GM23338 (cell line): ENCODE results near the gene KLHL1. TPM values are rescaled to one million over a fixed set of nuclear protein-coding genes. Genes with fewer than 3 reads are reported as not detected.

Experiments
- ATAC-seq: fragments of 200-7000 bp; cut with Tn5 transposase; 3 replicates; pipeline ENCODE4 v1.9.1; 2020
- DNase-seq: peaks from one replicate; pipeline ENCODE4 v3.0.0-alpha.2; 2015; ENCODE audit warnings: low spot score
- H2AFZ ChIP-seq: fragments of 200-600 bp; sonication (generic); 2 replicates; pipeline ENCODE4 v1.8.0; 2016; ENCODE audit warnings: antibody characterized with exemption, mild to moderate bottlenecking, moderate library complexity
- H3F3A ChIP-seq: fragments of 200-600 bp; sonication (generic); replicated peaks from 2 replicates; pipeline ENCODE4 v1.8.0; 2017; ENCODE audit warnings: antibody characterized with exemption, mixed run types, low read depth
- H3K27ac ChIP-seq: fragments of 200-600 bp; sonication (generic); 2 replicates; pipeline ENCODE4 v1.6.1; 2016; ENCODE audit warnings: low read depth
- H3K27me3 ChIP-seq: fragments of 200-600 bp; sonication (generic); 2 replicates; pipeline ENCODE4 v1.8.0; 2016; ENCODE audit warnings: mild to moderate bottlenecking, mixed run types, moderate library complexity; ENCODE audit not compliant: insufficient read depth
- H3K36me3 ChIP-seq: fragments of 200-600 bp; sonication (generic); 2 replicates; pipeline ENCODE4 v1.8.0; 2016; ENCODE audit warnings: mild to moderate bottlenecking; ENCODE audit not compliant: insufficient read depth
- H3K4me1 ChIP-seq: fragments of 200-600 bp; sonication (generic); 2 replicates; pipeline ENCODE4 v1.8.0; 2016; ENCODE audit warnings: mild to moderate bottlenecking, moderate library complexity; ENCODE audit not compliant: insufficient read depth
- H3K4me2 ChIP-seq: fragments of 200-600 bp; sonication (generic); 2 replicates; pipeline ENCODE4 v1.7.1; 2017; ENCODE audit warnings: mixed run types
- H3K4me3 ChIP-seq: fragments of 200-600 bp; sonication (generic); 2 replicates; pipeline ENCODE4 v1.6.1; 2016; ENCODE audit warnings: mixed run types
- H3K79me2 ChIP-seq: fragments of 200-600 bp; sonication (generic); replicated peaks from 2 replicates; pipeline ENCODE4 v1.8.0; 2017; ENCODE audit warnings: mild to moderate bottlenecking; ENCODE audit not compliant: insufficient read depth
- H3K9me2 ChIP-seq: fragments of 200-600 bp; sonication (generic); 2 replicates; pipeline ENCODE4 v1.8.0; 2017; ENCODE audit not compliant: insufficient read depth
- H4K20me1 ChIP-seq: fragments of 200-600 bp; sonication (generic); replicated peaks from 2 replicates; pipeline ENCODE4 v1.8.0; 2017; ENCODE audit warnings: mild to moderate bottlenecking; ENCODE audit not compliant: insufficient read depth
- H3K27ac Mint-ChIP-seq: 2 replicates; pipeline ENCODE4 v1.8.0; 2020; ENCODE audit warnings: inconsistent platforms, mild to moderate bottlenecking, moderate library complexity, mixed read lengths
- H3K27me3 Mint-ChIP-seq: 3 replicates; pipeline ENCODE4 v1.8.0; 2022; ENCODE audit warnings: low read depth, mild to moderate bottlenecking, moderate library complexity, mixed read lengths, inconsistent platforms; ENCODE audit not compliant: insufficient read depth, poor library complexity
- H3K36me3 Mint-ChIP-seq: 3 replicates; pipeline ENCODE4 v1.8.0; 2021; ENCODE audit warnings: low read depth, mild to moderate bottlenecking, inconsistent platforms, moderate library complexity, mixed read lengths
- H3K4me1 Mint-ChIP-seq: 3 replicates; pipeline ENCODE4 v1.8.0; 2020; ENCODE audit warnings: mild to moderate bottlenecking, inconsistent platforms, mixed read lengths
- H3K4me3 Mint-ChIP-seq: 3 replicates; pipeline ENCODE4 v1.8.0; 2021; ENCODE audit warnings: moderate library complexity, mild to moderate bottlenecking, inconsistent platforms, mixed read lengths
- H3K9me3 Mint-ChIP-seq: 3 replicates; pipeline ENCODE4 v1.8.0; 2020; ENCODE audit warnings: moderate library complexity, mild to moderate bottlenecking, inconsistent platforms, mixed read lengths
- CTCF ChIP-seq, 2 experiments: fragments of 200-600 bp in 1 of 2; sonication (generic) in 1 of 2; conservative IDR thresholded peaks; 2 replicates each; pipeline versions ENCODE4 v1.5.1 to v1.6.1; 2016 to 2017; ENCODE audit warnings: antibody characterized with exemption in 2 of 2, low read depth in 2 of 2, mild to moderate bottlenecking in 2 of 2, moderate library complexity in 1 of 2
- EZH2 ChIP-seq: fragments of 200-600 bp; sonication (generic); IDR thresholded peaks from one replicate; pipeline ENCODE4 v1.8.0; 2017; ENCODE audit warnings: antibody characterized with exemption, mild to moderate bottlenecking, low read depth; ENCODE audit not compliant: unreplicated experiment
- EZH2phosphoT487 ChIP-seq: fragments of 200-600 bp; sonication (generic); IDR thresholded peaks from one replicate; pipeline ENCODE4 v1.8.1; 2018; ENCODE audit warnings: antibody characterized with exemption; ENCODE audit not compliant: unreplicated experiment
- JUNB ChIP-seq: IDR thresholded peaks from one replicate; pipeline ENCODE4 v1.6.1; 2016; ENCODE audit warnings: antibody characterized with exemption; ENCODE audit not compliant: unreplicated experiment
- NANOG ChIP-seq: IDR thresholded peaks from 2 replicates; pipeline ENCODE4 v1.6.1; 2016; ENCODE audit warnings: antibody characterized with exemption, borderline replicate concordance
- POLR2AphosphoS5 ChIP-seq: IDR thresholded peaks from 2 replicates; pipeline ENCODE4 v1.6.1; 2016; ENCODE audit warnings: antibody characterized with exemption, low read depth
- STAT1 ChIP-seq: IDR thresholded peaks from one replicate; pipeline ENCODE4 v1.6.1; 2016; ENCODE audit warnings: antibody characterized with exemption; ENCODE audit not compliant: unreplicated experiment
- ZNF114 ChIP-seq: fragments of 250-450 bp; sonication (Bioruptor Pico); IDR thresholded peaks from 2 replicates; pipeline ENCODE4 v1.5.0; 2020; ENCODE audit warnings: mild to moderate bottlenecking, moderate library complexity
- polyA plus RNA-seq: library from polyadenylated mRNA; unstranded; fragments of >200 nt; fragmentation: Nextera tagmentation; extraction: Ambion mirVana; gene quantifications from 2 replicates; pipeline ENCODE4 v1.2.1, GENCODE V29; 2016
- total RNA-seq: library from RNA; depleted of rRNA; stranded (reverse); fragments of >200 nt; shearing (Covaris generic); gene quantifications from 2 replicates; pipeline ENCODE4 v1.2.3, GENCODE V29; 2014

The KLHL1 gene
- total and polyA plus RNA-seq, 2 experiments from 2014 or later = not detected

GRCh38 chr13:69872321-69873047 lies 235.8 kb downstream of the KLHL1 start:
- no peaks in the 10 kb centered on the region for H3K36me3 Mint-ChIP-seq
- Histone ChIP-seq H3K4me3 (no peak overlapping the region), H2AFZ (peak overlapping the region; percentile 7; the same call in 1 of the 2 replicates), H3K4me1 (no peaks in the 10 kb centered on the region), H3K79me2 (no peaks in the 10 kb centered on the region), H3K4me2 (no peak overlapping the region), H3K9me2 (no peaks in the 10 kb centered on the region), H3K36me3 (no peaks in the 10 kb centered on the region), H4K20me1 (no peaks in the 10 kb centered on the region), H3K27me3 (no peaks in the 10 kb centered on the region), H3F3A (no peaks in the 10 kb centered on the region), H3K27ac (no peak overlapping the region)
- no peak overlapping the region for H3K4me3 Mint-ChIP-seq
- H3K9me3 Mint-ChIP-seq = no peaks in the 10 kb centered on the region
- TF ChIP-seq JUNB (no peak), STAT1 (no peak), ZNF114 (CRISPR knock-in tag) (no peak)
- no peaks in the 10 kb centered on the region for H3K27me3 Mint-ChIP-seq
- no peak for ATAC-seq
- H3K4me1 Mint-ChIP-seq = no peaks in the 10 kb centered on the region
- H3K27ac Mint-ChIP-seq = no peak overlapping the region
- no peak for DNase-seq

GRCh38 chr13:69866555-69866954 lies 241.7 kb downstream of the KLHL1 start:
- TF ChIP-seq POLR2AphosphoS5 (no peak), EZH2 (no peak), NANOG (no peak), EZH2phosphoT487 (no peak), STAT1 (no peak)
- H3K4me1 Mint-ChIP-seq = no peaks in the 10 kb centered on the region
- H3K4me3 ChIP-seq = no peak overlapping the region
- H3K36me3 Mint-ChIP-seq = no peaks in the 10 kb centered on the region
- H3K4me3 Mint-ChIP-seq = no peak overlapping the region
- no peaks in the 10 kb centered on the region for H3F3A ChIP-seq
- no peak overlapping the region for H3K27ac ChIP-seq
- H3K4me2 ChIP-seq = no peak overlapping the region
- no peak overlapping the region for H2AFZ ChIP-seq
- H3K4me1 ChIP-seq = no peaks in the 10 kb centered on the region
- H3K27ac Mint-ChIP-seq = no peak overlapping the region
- no peaks in the 10 kb centered on the region for H3K9me3 Mint-ChIP-seq
- no peaks in the 10 kb centered on the region for H4K20me1 ChIP-seq
- no peaks in the 10 kb centered on the region for H3K27me3 ChIP-seq
- no peaks in the 10 kb centered on the region for H3K79me2 ChIP-seq
- H3K36me3 ChIP-seq = no peaks in the 10 kb centered on the region
- ATAC-seq (no peak), DNase-seq (no peak)
- no peaks in the 10 kb centered on the region for H3K9me2 ChIP-seq
- no peaks in the 10 kb centered on the region for H3K27me3 Mint-ChIP-seq

GRCh38 chr13:69857183-69857821 lies 250.9 kb downstream of the KLHL1 start:
- no peak overlapping the region for H2AFZ ChIP-seq
- no peak overlapping the region for H3K4me3 ChIP-seq
- no peaks in the 10 kb centered on the region for H3K27me3 ChIP-seq
- H3K4me2 ChIP-seq = no peak overlapping the region
- H3K27ac ChIP-seq = no peak overlapping the region
- H3K36me3 ChIP-seq = no peaks in the 10 kb centered on the region
- no peaks in the 10 kb centered on the region for H3K79me2 ChIP-seq
- peaks cover 6% of the 10 kb centered on the region; the same call in 1 of the 2 replicates for H3K4me1 ChIP-seq
- Mint-ChIP-seq H3K27me3 (no peaks in the 10 kb centered on the region), H3K36me3 (no peaks in the 10 kb centered on the region), H3K4me1 (peaks cover 17% of the 10 kb centered on the region), H3K27ac (no peak overlapping the region; the same call in 1 of the 2 replicates), H3K4me3 (no peak overlapping the region), H3K9me3 (no peaks in the 10 kb centered on the region)
- no peaks in the 10 kb centered on the region for H3F3A ChIP-seq
- H4K20me1 ChIP-seq = no peaks in the 10 kb centered on the region
- H3K9me2 ChIP-seq = no peaks in the 10 kb centered on the region
- TF ChIP-seq EZH2phosphoT487 = no peak
- peak; percentile 70 to 97 for TF ChIP-seq CTCF (conservative IDR thresholded peaks at IDR 0.05; ENCODE audit: low read depth in 2 of 2)
- ATAC-seq = peak; percentile 88
- DNase-seq = peak; percentile 82
